PFSK-1 (cell line): ENCODE results near the gene WNT8A. TPM values are rescaled to one million over a fixed set of nuclear protein-coding genes. Genes with fewer than 3 reads are reported as not detected.

Experiments
- FOXP2 ChIP-seq: optimal IDR thresholded peaks from 2 replicates; pipeline ENCODE3; 2011; ENCODE audit warnings: borderline replicate concordance, control low read depth, inconsistent platforms; ENCODE audit not compliant: insufficient read depth; ENCODE audit errors: extremely low read length, extremely low read depth
- POLR2AphosphoS5 ChIP-seq: IDR thresholded peaks from 2 replicates; pipeline ENCODE4 v1.6.1; 2012; ENCODE audit warnings: low read depth, mild to moderate bottlenecking, control low read depth, low read length, moderate library complexity
- SIN3A ChIP-seq: IDR thresholded peaks from 2 replicates; pipeline ENCODE4 v1.6.1; 2012; ENCODE audit warnings: mild to moderate bottlenecking, low read length, moderate library complexity, borderline replicate concordance; ENCODE audit not compliant: insufficient read depth
- TAF1 ChIP-seq: IDR thresholded peaks from 2 replicates; pipeline ENCODE4 v1.6.1; 2012; ENCODE audit warnings: low read length, control low read depth, borderline replicate concordance; ENCODE audit not compliant: insufficient read depth
- polyA plus RNA-seq: library from polyadenylated mRNA; unstranded; fragments of >200 nt; gene quantifications from one replicate; pipeline ENCODE4 v1.2.1, GENCODE V29; 2012; ENCODE audit warnings: low read depth, missing spikeins; ENCODE audit not compliant: insufficient read length
- TF ChIP-seq, protein P1 (sequence below), 2 experiments: IDR thresholded peaks; 2 replicates each; pipeline versions ENCODE4 v1.6.1 to v1.8.0; 2011 to 2012; ENCODE audit warnings: low read depth in 2 of 2, low read length in 2 of 2, control low read depth in 1 of 2, inconsistent platforms in 1 of 2, mild to moderate bottlenecking in 1 of 2, moderate library complexity in 1 of 2; ENCODE audit not compliant: insufficient read depth in 1 of 2

The WNT8A gene, protein sequence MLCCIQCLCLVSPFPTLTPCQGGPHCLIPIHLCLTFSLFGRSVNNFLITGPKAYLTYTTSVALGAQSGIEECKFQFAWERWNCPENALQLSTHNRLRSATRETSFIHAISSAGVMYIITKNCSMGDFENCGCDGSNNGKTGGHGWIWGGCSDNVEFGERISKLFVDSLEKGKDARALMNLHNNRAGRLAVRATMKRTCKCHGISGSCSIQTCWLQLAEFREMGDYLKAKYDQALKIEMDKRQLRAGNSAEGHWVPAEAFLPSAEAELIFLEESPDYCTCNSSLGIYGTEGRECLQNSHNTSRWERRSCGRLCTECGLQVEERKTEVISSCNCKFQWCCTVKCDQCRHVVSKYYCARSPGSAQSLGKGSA
- polyA plus RNA-seq = not detected

DNA sequence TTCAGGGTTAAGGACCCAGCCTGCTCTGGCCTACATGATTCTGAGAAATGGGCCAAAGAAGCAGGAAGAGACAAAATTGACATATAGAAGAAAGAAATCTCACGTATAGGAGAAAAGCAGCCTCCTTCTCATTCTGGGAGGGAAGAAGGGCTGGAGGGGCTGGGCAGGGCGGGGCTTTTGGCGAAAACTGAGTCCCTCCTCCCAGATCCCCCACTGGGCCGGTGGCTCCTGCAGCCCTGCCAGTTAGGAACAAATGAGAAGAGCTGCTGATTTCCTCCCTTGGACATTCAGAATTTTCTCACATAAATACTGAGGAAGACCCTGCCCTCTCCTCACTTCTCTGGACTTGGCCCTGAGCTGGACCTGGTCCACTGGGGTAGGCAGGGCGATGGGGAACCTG, at the start of gene WNT8A:
Gene WNT8A (plus strand): TSS at position 332 of the 400 bp plus-strand sequence. CDS start 95 bp downstream, outside the sequence.
- TF ChIP-seq POLR2AphosphoS5 (no peak), TAF1 (no peak), FOXP2 (no peak), SIN3A (no peak)
- TF ChIP-seq, protein P1, sequence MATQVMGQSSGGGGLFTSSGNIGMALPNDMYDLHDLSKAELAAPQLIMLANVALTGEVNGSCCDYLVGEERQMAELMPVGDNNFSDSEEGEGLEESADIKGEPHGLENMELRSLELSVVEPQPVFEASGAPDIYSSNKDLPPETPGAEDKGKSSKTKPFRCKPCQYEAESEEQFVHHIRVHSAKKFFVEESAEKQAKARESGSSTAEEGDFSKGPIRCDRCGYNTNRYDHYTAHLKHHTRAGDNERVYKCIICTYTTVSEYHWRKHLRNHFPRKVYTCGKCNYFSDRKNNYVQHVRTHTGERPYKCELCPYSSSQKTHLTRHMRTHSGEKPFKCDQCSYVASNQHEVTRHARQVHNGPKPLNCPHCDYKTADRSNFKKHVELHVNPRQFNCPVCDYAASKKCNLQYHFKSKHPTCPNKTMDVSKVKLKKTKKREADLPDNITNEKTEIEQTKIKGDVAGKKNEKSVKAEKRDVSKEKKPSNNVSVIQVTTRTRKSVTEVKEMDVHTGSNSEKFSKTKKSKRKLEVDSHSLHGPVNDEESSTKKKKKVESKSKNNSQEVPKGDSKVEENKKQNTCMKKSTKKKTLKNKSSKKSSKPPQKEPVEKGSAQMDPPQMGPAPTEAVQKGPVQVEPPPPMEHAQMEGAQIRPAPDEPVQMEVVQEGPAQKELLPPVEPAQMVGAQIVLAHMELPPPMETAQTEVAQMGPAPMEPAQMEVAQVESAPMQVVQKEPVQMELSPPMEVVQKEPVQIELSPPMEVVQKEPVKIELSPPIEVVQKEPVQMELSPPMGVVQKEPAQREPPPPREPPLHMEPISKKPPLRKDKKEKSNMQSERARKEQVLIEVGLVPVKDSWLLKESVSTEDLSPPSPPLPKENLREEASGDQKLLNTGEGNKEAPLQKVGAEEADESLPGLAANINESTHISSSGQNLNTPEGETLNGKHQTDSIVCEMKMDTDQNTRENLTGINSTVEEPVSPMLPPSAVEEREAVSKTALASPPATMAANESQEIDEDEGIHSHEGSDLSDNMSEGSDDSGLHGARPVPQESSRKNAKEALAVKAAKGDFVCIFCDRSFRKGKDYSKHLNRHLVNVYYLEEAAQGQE (IDR thresholded peaks at IDR 0.05; ENCODE audit: insufficient read depth in 1 of 2, low read depth in 2 of 2, low read length in 2 of 2) = no peak

DNA sequence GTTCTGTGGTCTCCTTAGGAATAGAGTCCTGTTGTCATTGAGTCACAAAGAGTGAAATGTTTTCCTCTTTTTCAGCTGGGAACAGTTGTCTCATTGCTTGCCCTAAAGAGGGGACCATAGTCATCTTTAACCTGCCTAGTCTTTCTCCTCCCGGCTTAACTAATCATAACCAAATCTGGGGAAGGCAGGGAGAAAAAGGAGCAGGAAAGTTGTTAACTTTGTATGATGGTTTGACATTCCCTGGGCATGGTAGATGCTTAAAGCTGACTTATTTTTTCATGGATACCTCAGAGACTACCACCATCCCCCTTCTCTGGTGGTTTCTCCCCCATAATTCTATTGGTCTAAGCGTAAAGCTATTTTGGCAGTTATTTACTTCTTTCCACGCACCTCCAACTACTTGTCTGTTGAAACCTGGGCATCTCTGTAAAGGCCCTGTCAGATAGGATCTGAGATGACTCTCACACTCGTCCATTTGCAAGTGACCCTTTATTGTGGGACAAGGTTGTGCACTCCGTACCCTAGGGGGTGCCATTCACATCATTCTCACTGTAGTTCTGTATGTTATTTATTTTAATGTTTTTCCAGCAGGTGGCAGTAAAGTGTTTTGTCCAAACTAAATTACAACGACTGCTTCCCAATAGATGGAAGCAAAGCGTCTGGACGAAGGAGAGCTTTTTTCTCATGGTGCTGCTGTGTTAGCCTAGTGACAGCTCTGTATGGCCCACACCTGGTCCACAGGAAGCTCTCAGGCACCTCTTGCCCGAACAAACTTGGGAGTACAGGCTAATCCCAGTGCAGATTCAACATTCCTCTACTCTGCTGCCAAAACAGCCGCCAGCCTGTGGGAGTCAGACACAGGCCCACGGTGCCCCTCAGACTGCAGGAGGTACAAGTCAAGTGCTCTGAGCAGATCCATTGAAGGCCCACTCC, 48.0 kb upstream of the WNT8A start:
- TF ChIP-seq FOXP2 (no peak), TAF1 (no peak), POLR2AphosphoS5 (no peak), SIN3A (no peak)
- TF ChIP-seq, protein P1 (IDR thresholded peaks at IDR 0.05; ENCODE audit: insufficient read depth in 1 of 2, low read depth in 2 of 2, low read length in 2 of 2) = no peak

DNA sequence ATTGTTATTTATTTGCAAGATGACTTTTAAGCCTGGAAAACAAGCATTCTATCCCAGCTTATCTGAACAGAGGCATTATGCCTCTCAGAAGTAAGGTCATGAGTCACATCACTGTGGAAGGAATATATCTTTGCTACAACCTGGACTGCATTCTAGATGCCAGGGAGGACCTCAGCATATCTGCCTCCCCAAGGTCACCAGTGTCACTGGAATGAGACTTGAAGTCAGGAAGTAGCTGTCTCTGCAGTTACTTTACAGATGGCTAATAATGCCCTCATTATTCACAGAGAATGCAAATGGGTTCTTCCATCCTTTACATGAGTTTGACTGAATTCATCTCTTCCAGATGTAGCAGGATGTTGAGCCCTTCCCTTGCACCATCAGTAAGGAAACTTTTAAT, 46.6 kb upstream of the WNT8A start:
- no peak for TF ChIP-seq SIN3A
- TF ChIP-seq, protein P1 (IDR thresholded peaks at IDR 0.05; ENCODE audit: insufficient read depth in 1 of 2, low read depth in 2 of 2, low read length in 2 of 2) = no peak
- no peak for TF ChIP-seq FOXP2
- no peak for TF ChIP-seq POLR2AphosphoS5
- no peak for TF ChIP-seq TAF1

DNA sequence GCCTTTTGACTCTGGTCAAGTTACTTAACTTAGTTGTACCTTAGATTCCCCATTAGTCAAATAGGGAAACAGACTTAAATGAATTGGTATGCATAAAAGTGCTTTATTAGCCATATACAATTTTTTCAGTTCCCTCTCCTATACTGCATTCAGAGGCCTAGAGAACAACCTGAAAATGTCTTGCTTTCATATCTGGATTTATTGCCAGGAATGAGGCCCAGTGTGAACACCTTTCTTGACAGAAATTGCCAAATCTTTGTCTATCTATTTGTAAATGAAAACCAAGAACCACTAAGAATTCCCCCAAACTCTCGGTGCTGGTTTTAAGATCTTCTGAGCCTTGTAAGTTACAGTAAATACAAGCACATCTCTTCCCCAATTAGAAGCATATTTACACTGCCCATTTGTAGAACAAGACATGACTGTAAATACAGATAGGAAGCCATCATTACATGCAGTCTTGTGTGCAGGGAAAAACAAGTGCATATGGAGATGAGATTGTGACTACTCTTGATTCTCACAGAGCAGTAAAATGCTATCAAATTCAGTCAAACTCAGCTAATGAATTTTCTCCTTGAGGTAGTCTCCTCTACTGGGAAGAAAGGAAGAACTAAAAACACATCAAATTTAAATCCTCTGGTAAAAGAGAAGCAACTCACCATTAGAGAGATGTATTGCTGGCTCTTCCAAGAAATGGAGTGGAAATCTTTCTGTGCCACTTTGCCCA, 45.8 kb upstream of the WNT8A start:
- TF ChIP-seq SIN3A = no peak
- no peak for TF ChIP-seq FOXP2
- no peak for TF ChIP-seq POLR2AphosphoS5
- TF ChIP-seq, protein P1 (IDR thresholded peaks at IDR 0.05; ENCODE audit: insufficient read depth in 1 of 2, low read depth in 2 of 2, low read length in 2 of 2) = no peak
- no peak for TF ChIP-seq TAF1
